Measurements from ENCODE around the gene ATF4. TPM values are rescaled to one million over a fixed set of nuclear protein-coding genes. Genes with fewer than 3 reads are reported as not detected.

Gene ATF4
- total RNA-seq (2022): 717 and 764 TPM in 2 replicates
- percentile 100 among the genes with signal in this experiment for Bru-seq, nascent RNA
- percentile 100 among the genes with signal in this experiment for BruChase-seq, experiment 1, labeled RNA remaining after a 6-hour chase
- BruChase-seq, experiment 2, labeled RNA remaining after a 2-hour chase: percentile 100 among the genes with signal in this experiment
- long read RNA-seq, transcript ATF4-201 (2 exons, 2,019 nt): minor isoform, 19 of 576 reads
- long read RNA-seq, transcript ATF4-202 (3 exons, 1,419 nt): major isoform, 335 of 576 reads
- long read RNA-seq, partial matches to known transcripts: 2 of 576 reads
- long read RNA-seq, other reads (novel, unspliced or antisense): 220 of 576 reads

- no peak for TF ChIP-seq CTCF (IDR thresholded peaks at IDR 0.05; ENCODE audit: unreplicated experiment)
- CTCF ChIA-PET: interaction anchor here (0.6 to 1.4 kb wide), 3 partner anchors 9 to 737 kb away, joined by 3 to 9 read pairs (median 4); no protein-coding TSS in a partner anchor
- intact Hi-C loops (cut with micrococcal nuclease): loop anchor here (2.0 to 10.0 kb wide), 3 partner anchors 18 to 346 kb away; partner anchors contain the start of genes MIEF1 and RPL3
- no peaks in the 10 kb centered on the region for H3K9me3 Mint-ChIP-seq (ENCODE audit: unreplicated experiment)
- peaks cover 24% of the 10 kb centered on the region for H3K4me1 Mint-ChIP-seq (ENCODE audit: insufficient read depth, unreplicated experiment)
- BruUV-seq (replicated peaks): TSS peak; percentile 59
- POLR2A ChIA-PET: interaction anchor here (0.5 to 6.1 kb wide), 47 partner anchors 9 to 1738 kb away, joined by 3 to 102 read pairs (median 5); partner anchors contain the start of genes ADSL, CBX6, MIEF1 and RPL3
- peak within 1 kb of the TSS; percentile 93 for H3K4me3 Mint-ChIP-seq (ENCODE audit: unreplicated experiment)
- no peaks in the 10 kb centered on the region for H3K27me3 Mint-ChIP-seq (ENCODE audit: insufficient read depth, unreplicated experiment)
- H3K36me3 Mint-ChIP-seq (ENCODE audit: insufficient read depth, unreplicated experiment): peaks cover 79% of the 10 kb centered on the region
- peak within 1 kb of the TSS; percentile 100 for H3K27ac Mint-ChIP-seq (ENCODE audit: low read depth, unreplicated experiment)
- DNase-seq (ENCODE audit: unreplicated experiment): peak; percentile 62
These were observed at the start of gene ATF4 for GRCh38 chr22:39520226-39521105. TSS of gene ATF4 (plus strand) at chr22:39520562. CDS start at chr22:39521446, 884 bp downstream.

GRCh38 chr22:39471381-39472141 lies 48.8 kb upstream of the ATF4 start:
- BruUV-seq (replicated peaks): no TSS peak
- CTCF ChIA-PET: no interaction called here
- H3K4me3 Mint-ChIP-seq (ENCODE audit: unreplicated experiment): no peak overlapping the region
- TF ChIP-seq CTCF (IDR thresholded peaks at IDR 0.05; ENCODE audit: unreplicated experiment): no peak
- intact Hi-C loops (cut with micrococcal nuclease): no loop called here
- no peaks in the 10 kb centered on the region for H3K36me3 Mint-ChIP-seq (ENCODE audit: insufficient read depth, unreplicated experiment)
- H3K9me3 Mint-ChIP-seq (ENCODE audit: unreplicated experiment): no peaks in the 10 kb centered on the region
- POLR2A ChIA-PET: no interaction called here
- H3K4me1 Mint-ChIP-seq (ENCODE audit: insufficient read depth, unreplicated experiment): peaks cover 5% of the 10 kb centered on the region
- no peak for DNase-seq (ENCODE audit: unreplicated experiment)
- no peaks in the 10 kb centered on the region for H3K27me3 Mint-ChIP-seq (ENCODE audit: insufficient read depth, unreplicated experiment)
- H3K27ac Mint-ChIP-seq (ENCODE audit: low read depth, unreplicated experiment): no peak overlapping the region

GRCh38 chr22:39472570-39473556 lies 47.5 kb upstream of the ATF4 start:
- DNase-seq (ENCODE audit: unreplicated experiment): no peak
- intact Hi-C loops (cut with micrococcal nuclease): no loop called here
- Mint-ChIP-seq H3K27ac (ENCODE audit: low read depth, unreplicated experiment) (no peak overlapping the region), H3K36me3 (ENCODE audit: insufficient read depth, unreplicated experiment) (no peaks in the 10 kb centered on the region), H3K4me1 (ENCODE audit: insufficient read depth, unreplicated experiment) (peaks cover 5% of the 10 kb centered on the region), H3K27me3 (ENCODE audit: insufficient read depth, unreplicated experiment) (no peaks in the 10 kb centered on the region), H3K4me3 (ENCODE audit: unreplicated experiment) (no peak overlapping the region), H3K9me3 (ENCODE audit: unreplicated experiment) (no peaks in the 10 kb centered on the region)
- POLR2A ChIA-PET: no interaction called here
- TF ChIP-seq CTCF (IDR thresholded peaks at IDR 0.05; ENCODE audit: unreplicated experiment): no peak
- no TSS peak for BruUV-seq (replicated peaks)
- CTCF ChIA-PET: interaction anchor here (1.0 kb wide), 1 partner anchor 129 kb away, joined by 5 read pairs; no protein-coding TSS in a partner anchor

Measured in MCF 10A (cell line).